Measurements from ENCODE around the gene LEFTY1. TPM values are rescaled to one million over a fixed set of nuclear protein-coding genes. Genes with fewer than 3 reads are reported as not detected.

LEFTY1 gene
- total RNA-seq, 6 experiments from 2014 or later, result 0.29 to 1.1 (median 0.54) TPM; not detected in 2

DNA sequence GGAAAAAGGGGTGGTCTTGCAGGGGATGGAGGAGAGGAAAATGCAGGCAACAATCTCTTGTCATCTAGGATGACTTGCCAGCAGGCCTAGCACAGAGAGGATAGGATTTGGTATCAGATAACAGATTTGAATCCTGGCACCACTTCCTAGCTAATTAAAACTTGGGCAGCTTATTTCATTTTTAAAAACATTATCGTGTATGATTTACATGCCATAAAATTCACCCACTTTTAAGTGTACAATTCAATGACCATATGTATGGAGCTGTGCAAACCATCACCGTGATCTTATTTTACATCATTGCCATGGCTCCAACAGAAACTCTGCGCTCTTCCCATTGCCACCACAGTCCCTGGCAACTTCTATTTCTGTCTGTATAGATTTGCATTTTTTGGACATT is 28.2 kb upstream of the LEFTY1 start:
- H3K36me3 ChIP-seq, result peaks cover 0 to 5% (median 0%) of the 10 kb centered on the region in 4 donors
- intact Hi-C loops (cut with DNase I), result loop anchor here in 1 of 2 donors (10.0 kb wide), 1 partner anchor 52 kb away; no protein-coding TSS in a partner anchor
- WGBS (ENCODE audit: insufficient coverage, low coverage, low lambda C conversion rate, missing lambda C conversion rate), result 93% methylated on average over 3 of the region's 3 CpGs
- TF ChIP-seq POLR2A (IDR thresholded peaks at IDR 0.05), result no peak
- DNase-seq (no peak), ATAC-seq (no peak)
- no peak overlapping the region for H3K4me3 ChIP-seq
- H3K27me3 ChIP-seq, result no peaks in the 10 kb centered on the region
- H3K27ac ChIP-seq, result no peak overlapping the region
- no peaks in the 10 kb centered on the region for H3K4me1 ChIP-seq
- no peaks in the 10 kb centered on the region for H3K9me3 ChIP-seq

GRCh38 chr1:225915538-225915991 is 26.6 kb upstream of the LEFTY1 start:
- Histone ChIP-seq H3K27ac (no peak overlapping the region), H3K4me1 (peaks cover 0 to 8% (median 2%) of the 10 kb centered on the region in 4 donors), H3K36me3 (no peaks in the 10 kb centered on the region), H3K4me3 (no peak overlapping the region), H3K27me3 (no peaks in the 10 kb centered on the region), H3K9me3 (no peaks in the 10 kb centered on the region)
- intact Hi-C loops (cut with DNase I), result loop anchor here in 1 of 2 donors (10.0 kb wide), 1 partner anchor 51 kb away; no protein-coding TSS in a partner anchor
- TF ChIP-seq CTCF (IDR thresholded peaks at IDR 0.05), result no peak
- no peak for TF ChIP-seq POLR2A (IDR thresholded peaks at IDR 0.05)
- no CpG with 5 or more reads among the region's 7 CpGs for WGBS (ENCODE audit: insufficient coverage, low coverage, low lambda C conversion rate, missing lambda C conversion rate)
- DNase-seq (no peak), ATAC-seq (no peak)

- Histone ChIP-seq H3K4me3 (no peak overlapping the region), H3K27ac (no peak overlapping the region), H3K36me3 (no peaks in the 10 kb centered on the region), H3K27me3 (no peaks in the 10 kb centered on the region), H3K4me1 (peaks cover 0 to 8% (median 2%) of the 10 kb centered on the region in 4 donors), H3K9me3 (no peaks in the 10 kb centered on the region)
- WGBS (ENCODE audit: insufficient coverage, low coverage, low lambda C conversion rate, missing lambda C conversion rate), result 85% methylated on average over 2 of the region's 6 CpGs
- ATAC-seq (no peak), DNase-seq (no peak)
- TF ChIP-seq CTCF (IDR thresholded peaks at IDR 0.05) (no peak), POLR2A (IDR thresholded peaks at IDR 0.05) (no peak)
- intact Hi-C loops (cut with DNase I), result loop anchor here in 1 of 2 donors (10.0 kb wide), 1 partner anchor 50 kb away; no protein-coding TSS in a partner anchor
Measured at GRCh38 chr1:225914947-225915346, 26.0 kb upstream of the LEFTY1 start.

DNA sequence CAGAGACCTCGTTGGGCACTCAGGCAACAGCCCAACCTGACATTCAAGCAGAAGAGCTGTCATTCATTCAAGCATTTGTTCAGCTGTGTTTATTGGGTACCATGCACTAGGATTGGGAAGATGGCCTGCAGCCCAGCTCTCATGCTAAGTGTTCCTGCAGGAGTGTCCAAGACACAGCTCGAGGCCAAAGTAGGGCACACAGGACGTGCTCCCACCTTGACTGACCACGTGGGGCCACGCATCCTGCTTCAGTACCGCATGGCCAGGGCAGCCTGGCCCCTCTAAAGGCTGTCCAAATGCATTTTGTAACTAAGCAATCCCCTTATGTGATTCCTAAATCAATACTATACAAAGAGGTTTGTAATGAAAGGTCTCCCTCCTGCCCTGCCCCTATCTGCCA is 25.4 kb upstream of the LEFTY1 start:
- ATAC-seq (no peak), DNase-seq (no peak)
- H3K4me1 ChIP-seq, result peaks cover 0 to 8% (median 2%) of the 10 kb centered on the region in 4 donors
- no peaks in the 10 kb centered on the region for H3K36me3 ChIP-seq
- intact Hi-C loops (cut with DNase I), result loop anchor here in 1 of 2 donors (10.0 kb wide), 1 partner anchor 50 kb away; no protein-coding TSS in a partner anchor
- H3K27ac ChIP-seq, result no peak overlapping the region
- no peaks in the 10 kb centered on the region for H3K27me3 ChIP-seq
- TF ChIP-seq CTCF (IDR thresholded peaks at IDR 0.05) (no peak), POLR2A (IDR thresholded peaks at IDR 0.05) (no peak)
- no peak overlapping the region for H3K4me3 ChIP-seq
- H3K9me3 ChIP-seq, result no peaks in the 10 kb centered on the region
- 89% methylated on average over 3 of the region's 6 CpGs for WGBS (ENCODE audit: insufficient coverage, low coverage, low lambda C conversion rate, missing lambda C conversion rate)

Data from right lobe of liver (tissue), 6 donors.